GM19324 (cell line): ENCODE data around the gene SCD5.
"Not testable (repeated sequence)": the region's sequence is repeated elsewhere in the genome, so short reads cannot be mapped to it uniquely, and the experiment has no call there.

ENCODE experiments used
- ATAC-seq: cut with Tn5 transposase; IDR thresholded peaks from one replicate; pipeline ENCODE4 v1.9.1; 2021; ENCODE audit warnings: mild to moderate bottlenecking, moderate library complexity; ENCODE audit not compliant: unreplicated experiment, low FRiP score

The SCD5 gene

DNA sequence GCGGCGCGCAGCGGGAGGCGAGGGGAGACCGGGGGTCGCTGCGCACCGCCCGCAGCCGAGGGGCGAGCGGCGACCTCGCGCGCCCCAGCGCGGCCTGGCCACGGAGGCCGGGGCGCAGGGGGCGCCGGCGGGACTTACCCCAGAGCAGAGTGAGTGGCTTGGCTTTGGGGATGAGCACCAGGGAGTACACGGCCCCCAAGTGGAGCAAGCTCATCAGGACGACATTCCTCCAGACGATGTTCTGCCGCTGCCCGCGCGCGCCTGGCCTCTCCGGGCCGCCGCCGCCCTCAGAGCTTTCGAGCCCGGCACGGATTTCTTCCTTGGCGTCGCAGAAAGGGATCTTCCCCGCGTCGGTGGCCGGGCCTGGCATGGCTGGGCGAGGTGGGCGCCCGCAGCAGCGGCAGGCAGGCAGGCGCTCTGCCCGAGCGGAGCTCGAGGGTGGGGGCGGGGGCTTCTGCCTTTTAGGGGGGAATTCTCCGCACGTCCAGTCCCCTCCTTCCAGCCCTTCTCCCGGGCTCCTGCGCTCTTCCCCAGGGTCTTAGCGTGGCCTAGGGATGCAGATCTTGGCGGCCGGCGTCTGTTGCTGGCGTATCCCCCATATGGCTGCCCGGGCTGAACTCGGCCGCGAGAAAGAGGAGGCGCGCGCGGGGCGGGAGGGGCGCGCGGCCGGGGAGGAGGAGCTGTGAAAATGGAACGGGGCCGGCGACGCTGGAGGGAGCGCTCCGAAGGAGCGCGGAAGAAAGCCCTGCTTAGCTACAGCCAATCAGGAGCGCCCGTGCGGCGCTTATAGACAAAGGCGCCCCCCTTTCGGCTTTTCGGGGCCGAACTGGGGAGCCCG, at the start of gene SCD5:
Gene SCD5 (minus strand): TSS at position 629 of the 838 bp plus-strand sequence. CDS start 259 bp downstream, at position 370.
- peak; percentile 95 for ATAC-seq

GRCh38 chr4:82842593-82842992, 44.0 kb upstream of the SCD5 start:
- ATAC-seq: no peak

GRCh38 chr4:82839624-82840023, 41.0 kb upstream of the SCD5 start:
- no peak for ATAC-seq

GRCh38 chr4:82833696-82834313, 35.2 kb upstream of the SCD5 start:
- ATAC-seq: no peak

DNA sequence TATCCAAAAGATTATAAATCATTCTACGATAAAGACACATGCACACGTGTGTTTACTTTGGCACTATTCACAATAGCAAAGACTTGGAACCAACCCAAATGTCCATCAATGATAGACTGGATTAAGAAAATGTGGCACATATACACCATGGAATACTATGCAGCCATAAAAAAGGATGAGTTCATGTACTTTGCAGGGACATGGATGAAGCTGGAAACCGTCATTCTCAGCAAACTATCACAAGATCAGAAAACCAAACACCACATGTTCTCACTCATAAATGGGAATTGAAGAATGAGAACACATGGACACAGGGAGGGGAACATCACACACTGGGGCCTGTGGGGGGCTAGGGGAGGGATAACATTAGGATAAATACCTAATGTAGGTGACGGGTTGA, 34.5 kb upstream of the SCD5 start:
- not testable (repeated sequence) for ATAC-seq

- ATAC-seq: no peak
These were observed 26.8 kb upstream of the SCD5 start for GRCh38 chr4:82825425-82825824.

- no peak for ATAC-seq
These were observed 24.5 kb upstream of the SCD5 start for GRCh38 chr4:82823062-82823461.

DNA sequence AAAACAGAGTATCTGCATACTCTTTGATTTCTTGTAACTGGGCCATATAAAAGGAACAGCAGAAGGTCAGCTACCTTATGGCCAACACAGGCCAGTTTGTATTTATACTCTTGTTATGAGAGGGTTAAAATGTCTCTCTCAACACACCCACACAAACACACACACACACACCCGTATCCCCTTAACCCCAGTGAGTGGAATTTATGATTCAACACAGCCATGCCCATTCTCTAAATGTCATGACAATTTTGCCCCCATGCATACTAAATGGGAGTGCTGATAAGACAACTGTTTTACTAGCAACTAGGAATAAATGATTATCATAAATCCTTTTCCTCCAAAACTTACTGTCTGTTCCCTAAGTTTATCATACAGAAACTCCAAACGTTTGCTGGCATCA, 22.1 kb upstream of the SCD5 start:
- no peak for ATAC-seq

- peak; percentile 78 for ATAC-seq
These were observed 20.4 kb upstream of the SCD5 start for GRCh38 chr4:82818664-82819662.

DNA sequence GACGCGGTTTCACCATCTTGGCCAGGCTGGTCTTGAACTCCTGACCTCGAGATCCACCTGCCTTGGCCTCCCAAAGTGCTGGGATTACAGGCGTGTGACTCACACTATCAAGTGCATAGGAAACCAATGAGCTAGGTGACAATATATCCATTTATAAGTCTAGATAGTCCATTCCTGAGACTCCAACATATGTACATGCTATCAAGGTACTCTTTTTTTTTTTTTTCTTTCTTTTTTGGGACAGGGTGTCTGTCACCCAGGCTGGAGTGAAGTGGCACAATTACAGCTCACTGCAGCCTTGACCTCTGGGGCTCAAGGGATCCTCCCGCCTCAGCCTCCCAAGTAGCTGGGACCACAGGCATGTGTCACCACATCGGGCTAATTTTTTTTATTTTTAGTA, 18.3 kb upstream of the SCD5 start:
- ATAC-seq: not testable (repeated sequence)

- ATAC-seq: no peak
These were observed 15.4 kb upstream of the SCD5 start for GRCh38 chr4:82814034-82814433.

DNA sequence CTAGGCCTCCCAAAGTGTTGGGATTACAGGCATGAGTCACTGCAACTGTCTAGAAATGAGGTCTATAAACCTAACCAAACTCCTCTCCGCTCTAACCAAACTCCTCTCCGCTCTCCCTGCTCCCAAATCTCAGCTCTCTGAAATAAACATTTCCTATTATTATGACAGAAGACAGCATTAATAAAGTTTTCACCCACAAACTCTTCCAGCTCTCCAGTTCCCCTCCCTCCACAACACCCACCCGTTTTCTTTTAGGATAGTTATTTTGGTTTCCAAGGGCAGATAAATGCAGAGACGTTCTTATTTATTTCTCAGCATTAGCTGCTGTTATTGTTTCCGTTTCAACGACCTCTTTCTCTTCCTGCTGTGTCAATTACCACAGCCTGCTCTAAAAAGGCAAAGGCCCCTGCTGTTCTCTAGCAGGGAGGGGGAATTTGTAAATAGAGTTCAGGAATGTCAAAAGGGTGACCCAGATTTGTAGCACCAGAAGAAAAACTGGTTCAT, 13.3 kb upstream of the SCD5 start:
- ATAC-seq: no peak

- no peak for ATAC-seq
These were observed 12.8 kb upstream of the SCD5 start for GRCh38 chr4:82811392-82811791.

DNA sequence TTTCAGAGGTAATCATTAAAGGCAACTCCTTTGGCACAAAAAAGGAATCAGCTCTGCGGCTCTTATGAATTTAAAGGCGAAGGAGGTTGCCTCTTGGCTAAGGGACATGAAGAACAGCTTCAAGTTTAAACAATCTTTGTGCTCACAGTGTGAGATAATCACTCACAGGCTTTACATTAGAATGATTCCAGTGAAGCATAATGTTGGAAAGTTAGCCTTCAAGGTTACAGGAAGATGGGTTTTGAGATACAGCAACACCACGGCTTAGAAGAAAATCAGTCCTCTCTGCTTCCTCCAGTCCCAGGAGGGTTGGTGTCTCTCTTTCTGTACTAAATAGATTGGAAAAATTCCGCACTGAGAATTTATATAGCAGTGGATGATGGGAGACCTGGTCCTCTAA, 11.6 kb upstream of the SCD5 start:
- no peak for ATAC-seq

DNA sequence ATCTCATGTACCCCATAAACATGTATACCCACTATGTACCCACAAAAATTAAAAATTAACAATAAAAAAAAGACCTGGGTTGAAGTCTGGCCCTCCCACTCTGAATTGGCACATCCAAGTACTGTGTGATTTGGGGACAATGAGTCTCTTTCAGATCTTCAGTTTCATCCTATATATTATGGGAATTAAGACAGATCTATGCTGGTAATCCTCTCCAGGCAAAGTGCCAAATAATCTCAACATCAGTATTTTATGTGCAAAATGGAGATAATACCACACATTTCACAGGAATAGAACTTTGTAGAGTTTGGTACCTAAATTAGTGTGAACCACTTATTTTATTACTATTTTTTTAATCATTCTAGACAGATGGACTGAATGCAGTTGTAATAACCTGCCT, 11.0 kb upstream of the SCD5 start:
- no peak for ATAC-seq

GRCh38 chr4:82803746-82804145, 5.2 kb upstream of the SCD5 start:
- ATAC-seq: no peak

DNA sequence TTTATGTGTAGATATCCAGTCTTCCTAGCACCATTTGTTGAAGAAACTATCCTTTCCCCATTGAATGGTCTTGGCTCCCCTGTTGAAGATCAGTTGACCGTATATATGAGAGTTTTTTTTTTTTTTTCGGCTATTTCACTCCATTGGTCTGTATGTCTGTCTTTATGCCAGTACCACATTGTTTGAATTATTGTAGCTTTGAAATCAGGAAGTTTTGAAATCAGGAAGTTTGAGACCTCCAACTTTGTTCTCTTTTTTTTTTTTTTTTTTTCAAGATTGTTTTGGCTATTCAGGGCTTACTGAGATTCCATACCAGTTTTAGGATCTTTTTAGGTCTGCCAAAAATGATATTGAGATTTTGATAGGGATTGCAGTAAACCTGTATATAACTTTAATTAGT, 4.3 kb upstream of the SCD5 start:
- ATAC-seq: no peak

DNA sequence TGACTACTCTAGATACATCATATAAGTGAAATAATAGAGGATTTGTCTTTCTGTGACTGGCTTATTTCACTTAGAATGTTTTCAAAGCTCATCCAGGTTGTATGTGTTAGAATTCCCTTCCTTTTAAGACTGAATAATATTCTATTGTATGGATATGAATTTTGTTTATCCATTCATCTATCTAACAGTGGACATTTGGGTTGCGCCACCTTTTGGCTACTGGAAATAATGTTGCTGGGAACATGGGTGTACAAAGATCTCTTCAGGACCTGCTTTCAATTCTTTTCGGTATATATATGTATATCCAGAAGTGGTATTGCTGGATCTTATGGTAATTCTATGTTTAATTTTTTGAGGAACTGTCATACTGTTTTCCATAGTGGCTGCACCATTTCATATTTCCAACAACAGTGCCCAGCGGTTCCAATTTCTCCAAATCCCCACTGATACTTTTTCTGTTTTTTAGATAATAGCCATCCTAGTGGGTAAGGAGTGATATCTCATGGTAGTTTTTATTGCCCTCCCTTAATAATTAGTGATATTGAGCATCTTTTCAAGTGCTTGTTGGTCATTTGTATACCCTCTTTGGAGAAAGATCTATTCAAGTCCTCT, 3.4 kb upstream of the SCD5 start:
- no peak for ATAC-seq

- no peak for ATAC-seq
These were observed 648 bp upstream of the SCD5 start for GRCh38 chr4:82799006-82799881.
